HG03378 (cell line): ENCODE results near the gene PRPS1.
A peak's percentile ranks its signal among the peaks of the same experiment; 100 is the strongest.
"Not testable (repeated sequence)": the region's sequence is repeated elsewhere in the genome, so short reads cannot be mapped to it uniquely, and the experiment has no call there.

Experiments
- ATAC-seq: cut with Tn5 transposase; IDR thresholded peaks from one replicate; pipeline ENCODE4 v1.9.1; 2021; ENCODE audit warnings: mild to moderate bottlenecking, moderate library complexity; ENCODE audit not compliant: unreplicated experiment

The PRPS1 gene

GRCh38 chrX:107629540-107629909 is 1.2 kb downstream of the PRPS1 start:
- ATAC-seq: no peak

GRCh38 chrX:107630031-107630689 is 1.9 kb downstream of the PRPS1 start:
- ATAC-seq: no peak

- ATAC-seq: no peak
Measured at GRCh38 chrX:107632346-107632745, 4.0 kb downstream of the PRPS1 start.

GRCh38 chrX:107646735-107647134 is 18.4 kb downstream of the PRPS1 start:
- ATAC-seq: no peak

GRCh38 chrX:107648332-107648731 is 20.0 kb downstream of the PRPS1 start:
- no peak for ATAC-seq

GRCh38 chrX:107654566-107654871 is 26.2 kb downstream of the PRPS1 start:
- ATAC-seq: no peak

- no peak for ATAC-seq
Measured at GRCh38 chrX:107654872-107655761, 26.8 kb downstream of the PRPS1 start.

GRCh38 chrX:107656978-107657377 is 28.7 kb downstream of the PRPS1 start:
- ATAC-seq: no peak

GRCh38 chrX:107658660-107659059 is 30.4 kb downstream of the PRPS1 start:
- no peak for ATAC-seq

GRCh38 chrX:107659286-107659685 is 31.0 kb downstream of the PRPS1 start:
- no peak for ATAC-seq

GRCh38 chrX:107659768-107660167 is 31.5 kb downstream of the PRPS1 start:
- no peak for ATAC-seq

- no peak for ATAC-seq
Measured at GRCh38 chrX:107662145-107662544, 33.8 kb downstream of the PRPS1 start.

- ATAC-seq: no peak
Measured at GRCh38 chrX:107662824-107663223, 34.5 kb downstream of the PRPS1 start.

GRCh38 chrX:107666931-107667330 is 38.6 kb downstream of the PRPS1 start:
- ATAC-seq: no peak

- no peak for ATAC-seq
Measured at GRCh38 chrX:107667426-107667825, 39.1 kb downstream of the PRPS1 start.

GRCh38 chrX:107668710-107669109 is 40.4 kb downstream of the PRPS1 start:
- ATAC-seq: not testable (repeated sequence)

GRCh38 chrX:107669261-107669660 is 41.0 kb downstream of the PRPS1 start:
- no peak for ATAC-seq

GRCh38 chrX:107669885-107670628 is 41.7 kb downstream of the PRPS1 start:
- no peak for ATAC-seq

- ATAC-seq: not testable (repeated sequence)
Measured at GRCh38 chrX:107671256-107671655, 42.9 kb downstream of the PRPS1 start.

GRCh38 chrX:107672955-107673378 is 44.7 kb downstream of the PRPS1 start:
- no peak for ATAC-seq

GRCh38 chrX:107673431-107673830 is 45.1 kb downstream of the PRPS1 start:
- peak; percentile 2 for ATAC-seq
